Non-pigmented ciliary epithelial cell (primary cell): ENCODE results near the gene RAB11FIP2.

Experiments used
- DNase-seq: peaks from one replicate; pipeline ENCODE4 v3.0.0-alpha.2; 2010; ENCODE audit warnings: low read depth

RAB11FIP2 gene

GRCh38 chr10:117980755-117981702 is 65.7 kb downstream of the RAB11FIP2 start:
- DNase-seq, result no peak

DNA sequence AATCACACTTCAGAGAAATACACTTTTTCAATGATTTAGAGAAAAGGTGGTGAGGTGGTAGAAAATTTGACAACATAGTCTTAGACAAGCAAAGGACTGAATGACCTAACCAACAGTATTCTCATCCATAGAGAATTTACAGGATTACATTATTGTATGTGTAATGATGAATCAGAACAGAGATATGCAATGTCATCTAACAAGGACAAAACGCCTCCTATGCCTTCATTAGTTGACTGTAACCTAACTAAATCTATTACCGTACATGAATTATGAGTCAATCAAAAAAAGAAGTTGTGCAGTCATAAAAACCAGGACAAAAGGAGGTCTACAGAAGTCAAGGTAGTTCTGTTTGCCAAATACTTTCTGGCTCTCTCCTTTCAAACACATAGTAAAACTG is 66.5 kb downstream of the RAB11FIP2 start:
- peak; percentile 52 for DNase-seq

DNA sequence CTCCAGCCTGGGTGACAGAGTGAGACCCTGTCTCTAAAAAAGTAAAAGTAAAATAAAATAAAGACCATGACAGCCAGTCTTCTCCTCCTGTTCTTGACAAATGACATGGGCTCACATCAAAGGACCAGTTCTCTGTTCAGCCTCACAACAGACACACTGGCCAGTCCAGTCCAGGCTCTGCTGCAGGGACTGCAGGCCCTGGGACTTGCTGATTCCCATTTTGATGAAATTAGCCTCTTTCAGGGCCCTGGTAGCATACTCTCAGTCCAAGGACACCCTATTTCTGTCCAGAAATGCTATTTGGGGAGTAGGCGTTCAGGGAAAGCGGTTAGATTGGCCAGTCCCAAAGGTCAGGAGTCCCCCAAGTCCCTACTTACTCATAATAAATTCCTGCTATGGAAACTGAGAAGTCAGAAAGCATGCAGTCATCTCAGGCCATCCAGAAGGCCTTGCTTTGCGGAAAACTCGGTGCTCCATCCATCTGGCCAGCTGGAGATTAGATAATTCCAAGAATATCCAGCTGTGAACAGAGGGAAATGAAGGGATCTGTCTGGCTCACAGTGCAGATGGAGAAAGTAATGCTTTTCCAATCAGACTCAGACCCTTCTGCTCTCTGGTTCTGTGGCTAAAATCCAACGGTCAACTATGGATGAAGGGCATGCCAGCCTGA is 74.4 kb downstream of the RAB11FIP2 start:
- DNase-seq, result no peak

DNA sequence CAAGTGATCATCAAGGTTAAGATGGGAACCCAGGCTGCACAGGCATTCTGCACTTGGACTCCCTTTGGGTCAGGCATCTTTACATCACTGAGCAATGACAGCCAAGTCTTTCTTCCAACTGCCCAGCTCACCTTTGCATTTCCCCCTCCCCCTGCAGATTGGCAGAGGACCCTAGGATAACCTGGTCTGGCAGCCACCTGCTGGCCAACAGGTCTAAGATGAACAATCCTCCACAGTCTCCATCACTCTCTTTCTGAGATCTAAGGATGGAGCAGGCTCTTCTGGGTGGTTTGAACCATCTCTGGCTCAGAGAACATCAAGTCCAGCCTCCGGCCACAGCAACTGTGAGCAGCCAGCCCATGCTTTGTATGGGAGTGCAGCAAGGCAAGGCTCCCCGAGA is 75.8 kb downstream of the RAB11FIP2 start:
- no peak for DNase-seq

DNA sequence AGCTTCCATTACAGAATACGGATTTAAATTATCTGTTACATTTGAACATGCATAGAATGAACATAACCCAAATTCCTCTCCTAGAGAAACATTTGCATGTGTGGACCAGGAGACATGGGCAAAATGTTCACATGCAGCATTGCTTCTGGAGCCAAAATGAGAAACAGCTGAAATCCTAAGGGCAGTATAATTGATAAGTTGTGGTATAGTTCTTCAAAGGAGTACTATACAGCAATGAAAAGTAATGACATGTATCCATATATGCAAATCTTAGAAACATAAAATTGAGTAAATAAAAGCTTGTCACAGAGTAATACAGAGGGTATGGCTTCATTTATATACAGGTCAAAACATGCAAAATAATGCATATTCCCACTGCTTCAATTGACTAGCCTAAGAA is 77.1 kb downstream of the RAB11FIP2 start:
- no peak for DNase-seq

DNA sequence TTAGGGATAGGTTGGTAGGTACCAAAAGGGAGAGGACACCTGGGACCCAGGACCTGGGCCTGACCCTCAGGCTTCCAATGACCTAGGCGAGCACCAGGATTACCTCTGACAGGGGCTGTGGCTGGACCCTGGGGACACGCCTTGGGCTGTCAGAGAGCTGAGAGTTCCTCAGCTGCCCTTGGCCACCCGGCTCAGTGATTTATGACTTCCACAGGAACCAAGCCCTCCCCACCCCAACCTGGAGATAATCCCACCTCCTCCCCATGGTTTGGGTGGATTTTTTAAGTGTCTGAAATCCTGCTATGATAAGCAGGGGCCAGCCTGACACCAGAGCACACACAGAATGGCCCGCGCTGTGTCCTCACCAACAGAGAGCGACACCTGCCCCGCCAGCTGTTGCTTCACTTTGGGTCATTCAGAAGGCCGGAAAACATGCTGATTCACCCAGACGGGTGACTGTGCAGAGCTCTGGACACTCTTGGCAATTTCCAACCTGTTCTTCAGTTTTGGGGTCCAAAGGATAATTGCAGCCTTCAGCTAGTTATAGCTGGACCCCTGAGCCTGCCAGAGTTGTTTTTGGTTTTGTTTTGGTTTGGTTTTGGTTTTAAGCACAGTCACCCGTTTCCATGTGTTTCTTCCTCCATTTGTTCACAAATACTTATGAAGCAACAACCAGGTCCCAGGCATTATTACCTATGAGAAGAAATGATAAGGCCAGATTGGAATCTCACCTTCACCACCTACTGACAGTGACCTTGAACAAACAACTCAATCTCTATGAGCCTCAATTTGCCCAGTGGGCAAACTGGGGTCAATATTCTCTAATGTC is 78.2 kb downstream of the RAB11FIP2 start:
- DNase-seq, result no peak

DNA sequence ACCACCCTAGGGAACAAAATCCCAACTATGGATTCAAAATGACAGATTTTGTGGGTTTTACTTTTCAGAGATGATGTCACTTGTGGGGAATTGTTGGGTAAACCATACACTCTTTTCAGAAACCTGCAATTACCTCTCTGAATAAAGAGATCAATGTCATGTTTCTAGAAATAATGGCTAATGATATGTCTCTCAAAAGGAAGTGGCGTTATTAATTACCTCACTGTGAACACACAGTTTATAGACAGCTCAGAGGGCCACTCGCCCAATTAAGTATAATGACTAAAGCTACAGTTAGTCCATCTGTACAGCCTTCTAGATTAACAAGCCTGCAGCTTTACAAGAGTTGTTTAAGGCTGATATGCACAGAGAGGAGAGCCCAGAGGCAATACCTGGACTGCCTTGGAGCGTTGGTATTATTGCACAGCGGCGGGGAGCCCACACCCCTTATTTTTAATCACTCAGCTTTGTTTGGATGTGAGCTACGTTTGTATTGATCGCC is 79.5 kb downstream of the RAB11FIP2 start:
- DNase-seq, result no peak

DNA sequence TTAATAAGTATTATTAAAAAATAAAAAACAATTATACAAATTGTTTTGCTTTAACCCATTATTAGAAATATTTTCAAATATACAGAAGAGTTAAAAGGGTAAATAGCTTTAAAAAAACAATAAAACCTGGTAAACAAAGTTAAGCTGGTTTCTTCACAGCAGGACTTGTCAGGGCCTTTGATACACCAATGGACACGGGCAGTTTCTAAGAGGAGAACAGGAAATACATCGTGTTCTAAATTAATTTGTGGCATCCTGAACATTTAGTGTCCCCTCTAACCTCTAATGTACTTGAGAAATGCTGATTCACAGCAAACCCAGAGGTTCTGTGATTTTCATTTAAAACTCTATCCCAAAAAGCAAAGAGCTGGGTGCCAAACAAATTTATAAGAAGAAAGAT is 80.8 kb downstream of the RAB11FIP2 start:
- no peak for DNase-seq

GRCh38 chr10:117964536-117964935 is 82.2 kb downstream of the RAB11FIP2 start:
- DNase-seq, result no peak

GRCh38 chr10:117960345-117960935 is 86.3 kb downstream of the RAB11FIP2 start:
- DNase-seq, result no peak

DNA sequence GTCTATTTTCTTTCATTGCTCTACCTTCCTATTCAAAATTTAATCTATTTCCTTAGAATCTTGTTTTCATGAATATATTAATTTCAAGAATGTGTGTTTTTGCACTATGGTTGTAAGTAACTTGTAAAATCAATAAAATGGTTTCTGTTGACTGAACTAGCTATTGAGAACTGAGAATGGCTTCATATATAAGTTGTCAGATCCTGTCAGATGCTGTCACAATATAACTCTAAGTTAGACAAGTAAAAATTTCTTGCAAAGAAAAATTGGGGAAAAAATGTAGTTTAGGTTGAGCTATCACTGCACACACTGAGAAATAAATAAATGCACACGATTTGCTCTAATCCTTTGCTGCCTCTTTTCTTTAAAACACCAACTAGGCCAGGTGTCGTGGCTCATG is 89.8 kb downstream of the RAB11FIP2 start:
- DNase-seq, result no peak

DNA sequence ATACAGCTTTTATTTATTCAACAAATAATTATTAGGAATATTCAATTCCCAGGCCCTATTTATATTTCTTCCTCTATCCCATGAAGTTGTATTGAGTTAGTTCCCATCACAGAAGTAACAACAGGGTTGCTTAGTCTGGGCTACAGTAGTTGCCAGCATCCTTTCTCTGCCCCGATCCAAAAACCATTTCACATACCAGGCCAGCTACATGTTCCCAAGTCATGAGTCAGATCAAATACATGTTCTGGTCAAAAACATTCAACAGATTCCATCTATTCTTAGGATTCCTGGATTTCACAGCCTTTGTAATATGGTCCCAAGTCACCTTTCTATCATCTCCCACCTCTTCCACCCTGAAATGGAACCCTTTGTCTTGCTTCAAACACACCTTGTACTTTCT is 91.6 kb downstream of the RAB11FIP2 start:
- DNase-seq, result no peak
